CD4-positive, alpha-beta T cell treated with Interleukin-12 subunit alpha and Interleukin-12 subunit beta, for 1 hour (primary cell): ENCODE data around the gene BCAT1.
"Not testable (repeated sequence)": the region's sequence is repeated elsewhere in the genome, so short reads cannot be mapped to it uniquely, and the experiment has no call there.

Experiments used
- DNase-seq: peaks from one replicate; pipeline ENCODE4 v3.0.0-alpha.2; 2020

The BCAT1 gene

DNA sequence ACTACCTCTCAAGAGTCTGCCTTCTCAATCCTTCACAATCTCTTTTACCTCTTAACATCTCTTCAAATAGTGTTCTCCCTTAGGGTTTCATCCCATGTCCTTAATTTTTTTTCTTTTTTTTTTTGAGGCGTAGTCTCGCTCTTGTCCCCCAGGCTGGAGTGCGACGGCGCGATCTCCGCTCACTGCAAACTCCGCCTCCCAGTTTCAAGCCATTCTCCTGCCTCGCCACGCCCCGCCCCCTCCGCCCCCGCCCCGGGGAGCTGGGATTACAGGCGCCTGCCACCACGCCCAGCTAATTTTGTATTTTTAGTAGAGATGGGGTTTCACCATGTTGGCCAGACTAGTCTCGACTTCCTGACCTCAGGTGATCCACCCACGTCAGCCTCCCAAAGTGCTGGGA, 7.0 kb upstream of the BCAT1 start:
- DNase-seq: no peak

DNA sequence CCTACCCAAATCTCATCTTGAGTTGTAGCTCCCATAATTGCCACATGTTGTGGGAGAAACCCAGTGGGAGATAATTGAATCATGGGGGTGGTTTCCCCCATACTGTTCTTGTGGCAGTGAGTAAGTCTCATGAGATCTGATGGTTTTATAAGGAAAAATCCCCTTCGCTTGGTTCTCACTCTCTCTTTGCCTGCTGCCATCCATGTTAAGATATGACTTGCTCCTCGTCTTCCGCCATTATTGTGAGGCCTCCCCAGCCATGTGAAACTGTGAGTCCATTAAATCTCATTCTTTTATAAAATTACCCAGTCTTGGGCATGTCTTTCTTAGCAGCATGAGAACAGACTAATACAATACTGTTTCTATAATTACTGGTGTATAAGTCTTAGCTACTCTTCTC, 6.5 kb upstream of the BCAT1 start:
- no peak for DNase-seq

DNA sequence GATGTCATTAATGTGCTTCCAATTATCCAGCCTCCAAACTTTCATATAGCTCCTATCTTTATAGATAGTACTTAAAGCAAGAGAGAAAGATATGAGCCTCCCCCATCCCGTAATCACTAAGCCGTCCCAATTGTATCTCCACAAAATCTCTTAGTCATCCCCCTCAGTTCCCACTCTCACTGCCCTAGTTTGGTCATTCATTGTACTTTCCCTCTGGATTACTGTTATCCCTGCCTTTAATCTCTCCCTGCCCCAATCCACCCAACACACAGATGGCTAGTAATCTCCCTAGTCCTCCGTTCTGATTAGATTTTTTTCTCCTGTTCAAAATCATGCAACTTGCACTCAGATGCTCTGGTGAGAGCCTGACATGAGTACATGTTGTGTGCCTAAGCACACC, 5.4 kb upstream of the BCAT1 start:
- no peak for DNase-seq

DNA sequence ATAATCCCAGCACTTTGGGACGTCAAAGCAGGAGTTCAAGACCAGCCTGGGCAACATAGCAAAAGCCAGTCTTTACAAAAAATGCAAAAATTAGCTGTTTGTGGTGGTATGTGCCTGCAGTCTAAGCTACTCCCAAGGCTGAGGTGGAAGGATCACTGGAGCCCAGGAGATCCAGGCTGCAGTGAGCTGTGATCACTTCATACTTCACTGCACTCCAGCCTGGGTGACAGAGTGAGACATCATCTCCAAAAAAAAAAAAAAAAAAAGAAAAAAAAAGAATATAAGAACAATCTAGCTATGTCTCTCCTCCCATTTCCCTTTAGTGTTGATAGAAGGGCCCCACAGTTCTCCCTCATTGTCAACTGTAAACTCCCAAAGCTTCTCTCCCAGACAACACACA, 3.5 kb upstream of the BCAT1 start:
- no peak for DNase-seq

DNA sequence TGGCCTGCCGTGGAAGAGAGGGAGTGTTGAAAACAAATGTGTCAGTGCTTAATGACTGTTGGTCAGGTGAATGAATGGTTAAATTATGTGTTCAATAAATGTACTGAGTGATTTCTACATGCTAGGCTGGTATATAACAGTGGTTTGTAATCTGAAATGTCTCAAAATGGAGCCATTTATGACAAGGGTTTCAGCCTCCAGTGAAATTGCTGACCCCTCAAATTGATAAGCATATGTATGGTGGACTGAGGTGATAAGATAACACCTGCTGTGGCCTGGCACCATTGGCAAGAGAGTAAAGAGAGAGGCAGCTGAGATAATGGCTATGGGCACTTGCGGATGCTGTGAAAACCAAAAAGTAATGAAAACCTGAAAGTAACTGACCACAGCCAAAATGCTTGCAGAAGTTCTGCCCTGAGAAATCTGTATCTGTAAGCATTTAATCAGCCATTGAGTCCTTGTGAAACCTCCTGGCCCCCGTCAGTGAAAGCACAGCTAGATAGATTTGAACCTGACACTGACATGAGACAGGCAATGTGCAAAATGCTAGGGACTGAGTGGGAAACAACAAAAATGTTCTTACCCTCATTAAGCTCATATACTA, 1.4 kb upstream of the BCAT1 start:
- DNase-seq: no peak

DNA sequence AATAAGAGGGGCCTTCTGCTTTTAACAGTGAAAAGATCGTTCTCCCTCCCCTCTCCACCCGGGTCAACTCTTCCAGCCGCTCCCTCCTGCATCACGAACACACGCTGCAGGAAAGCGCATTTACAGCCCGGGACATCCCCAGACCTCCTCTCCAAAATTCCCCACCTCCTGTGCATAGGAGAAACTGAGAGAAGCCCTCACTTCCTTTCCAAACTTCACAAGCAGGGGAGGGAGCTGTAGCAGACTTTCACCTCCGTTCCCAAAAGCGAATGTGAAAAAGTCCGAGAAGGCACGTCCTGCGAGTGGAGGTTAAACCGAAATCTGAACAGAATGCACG, 513 bp downstream of the BCAT1 start:
- DNase-seq: no peak

DNA sequence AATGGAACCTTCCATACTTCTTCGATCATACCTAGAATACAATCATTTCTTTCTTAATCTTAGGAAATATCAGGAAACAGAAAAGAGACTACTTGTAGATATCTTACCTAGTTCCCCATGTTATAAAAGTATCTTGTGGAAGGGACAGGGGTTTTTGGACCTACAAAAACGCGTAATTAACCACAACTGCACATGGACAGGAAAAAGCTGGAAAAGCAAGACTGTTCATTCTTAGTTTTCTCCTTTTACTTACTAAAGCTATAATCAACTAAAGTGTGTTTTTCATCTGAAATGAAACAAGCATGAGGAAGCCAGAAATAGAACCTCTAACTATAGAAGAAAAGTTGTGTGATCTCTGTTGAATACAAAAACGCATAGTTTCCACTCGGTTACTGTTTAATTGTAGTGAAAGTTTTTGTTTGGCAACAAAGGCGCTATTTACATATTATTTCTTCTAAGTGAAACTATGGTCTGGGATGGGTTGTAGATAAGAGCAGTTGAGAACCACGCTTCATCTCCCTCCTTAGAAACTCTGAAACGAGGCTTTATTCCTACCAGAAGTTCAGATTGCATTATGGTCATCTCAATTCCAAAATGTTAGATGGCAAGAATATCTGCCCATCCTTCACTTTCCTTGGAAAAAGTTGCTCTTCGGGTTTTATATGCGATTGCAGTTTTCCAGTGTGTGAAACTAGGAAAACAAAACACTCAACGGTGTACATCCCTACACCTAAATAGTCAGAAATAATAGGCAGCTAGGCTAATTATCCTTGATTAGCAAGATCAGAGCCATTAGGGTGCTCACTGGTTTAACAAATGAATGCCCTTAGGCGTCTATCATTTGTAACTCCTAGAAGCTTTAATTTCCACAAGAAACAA, 1.1 kb downstream of the BCAT1 start:
- DNase-seq: no peak

DNA sequence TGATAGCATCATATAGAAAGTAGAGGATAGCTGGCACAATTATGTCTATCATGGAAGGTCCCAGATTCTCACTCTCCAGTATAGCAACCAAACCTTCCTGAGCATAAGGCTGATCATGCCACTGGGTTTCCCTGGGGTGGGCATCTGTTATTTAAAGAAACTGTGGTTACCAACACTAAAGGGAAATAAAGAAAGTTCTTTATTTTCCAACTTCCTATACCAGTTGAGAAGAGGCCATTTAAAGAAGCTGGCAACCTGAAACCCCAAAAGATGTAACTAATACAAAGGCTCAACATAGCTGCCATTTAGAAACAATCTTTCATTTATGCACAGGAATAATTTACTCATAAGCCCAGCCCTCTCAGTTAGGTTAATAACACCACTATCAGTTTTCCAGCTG, 3.1 kb downstream of the BCAT1 start:
- no peak for DNase-seq

DNA sequence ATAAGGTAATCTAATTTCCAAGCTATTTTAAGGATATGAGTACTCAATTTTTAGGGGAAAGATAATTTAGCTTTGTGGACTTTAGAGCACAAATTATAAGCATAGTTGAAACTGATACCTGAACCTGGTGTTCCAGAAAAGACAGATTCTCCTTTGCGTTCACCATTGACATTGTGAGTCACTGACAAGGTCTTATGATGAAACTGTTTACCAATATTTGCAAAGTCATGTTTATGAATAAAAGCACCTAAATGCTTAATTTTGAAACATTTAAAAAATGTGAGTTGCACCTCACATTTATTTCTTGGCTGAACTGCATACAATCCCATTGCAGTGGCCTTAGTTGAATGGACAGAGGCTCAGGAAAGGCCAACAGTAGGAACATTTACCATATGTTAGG, 3.9 kb downstream of the BCAT1 start:
- DNase-seq: no peak

DNA sequence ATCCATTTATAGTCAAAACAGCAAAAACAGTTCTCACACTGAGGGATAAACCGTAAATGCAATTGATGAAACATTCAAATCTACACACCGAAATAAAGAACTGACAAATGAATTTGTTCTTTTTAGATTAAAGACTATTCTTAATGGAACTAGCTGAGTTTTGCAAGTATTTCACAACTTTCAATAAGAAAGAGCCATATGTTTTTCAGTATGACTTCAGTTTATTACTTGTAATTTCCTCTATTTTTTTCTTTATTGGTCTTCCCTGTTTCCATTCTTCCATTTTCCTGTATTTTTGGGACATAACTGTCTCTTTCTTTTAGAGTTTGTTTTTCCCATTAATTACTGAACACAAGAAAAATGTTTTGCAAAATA, 4.3 kb downstream of the BCAT1 start:
- no peak for DNase-seq

DNA sequence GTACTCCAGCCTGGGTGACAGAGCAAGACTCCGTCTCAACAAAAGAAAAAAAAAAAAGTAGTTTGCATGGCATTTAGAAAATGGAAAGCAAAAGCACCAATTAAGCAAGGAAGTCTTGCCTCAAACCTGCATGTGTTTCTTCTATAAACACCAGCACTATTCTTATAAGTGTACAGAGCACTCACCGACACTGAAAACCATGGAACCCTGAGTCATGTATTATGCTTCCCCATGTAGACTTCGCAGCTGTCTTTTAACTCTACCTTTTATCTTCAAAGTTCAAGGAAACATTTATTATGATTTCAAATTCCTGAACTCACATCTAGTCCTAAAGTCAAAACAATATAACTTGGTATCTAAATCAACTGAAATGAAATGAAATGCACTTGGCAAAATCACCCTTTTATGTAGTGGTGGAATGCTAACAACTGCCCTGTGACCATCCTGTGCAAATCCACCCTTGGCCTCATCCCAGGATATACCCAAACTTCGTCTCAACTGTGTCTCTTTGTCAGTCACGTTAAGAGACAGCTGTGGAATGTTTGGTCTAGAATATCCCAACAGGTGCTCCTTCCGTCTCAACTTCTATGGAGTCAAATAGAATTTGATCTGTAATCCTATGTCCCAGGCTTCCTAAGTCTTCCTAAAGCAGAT, 4.8 kb downstream of the BCAT1 start:
- no peak for DNase-seq

DNA sequence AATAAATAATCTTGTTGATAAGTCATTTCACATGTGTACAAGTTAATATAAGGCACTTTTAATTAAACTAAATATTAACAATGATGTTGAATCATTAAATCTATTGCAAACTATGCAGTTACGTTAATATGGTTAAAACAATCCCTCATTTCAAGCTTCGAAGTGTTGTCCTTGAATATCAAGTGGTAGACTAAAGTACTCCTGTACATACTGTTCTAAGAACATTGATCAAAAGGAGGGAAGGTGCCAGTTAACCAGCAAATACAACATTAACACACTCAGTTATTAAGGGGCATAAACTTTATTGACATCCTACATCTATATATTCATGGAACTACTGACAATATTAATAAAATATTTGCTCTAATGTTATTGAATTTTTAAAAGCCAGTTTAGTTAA, 8.7 kb downstream of the BCAT1 start:
- no peak for DNase-seq

DNA sequence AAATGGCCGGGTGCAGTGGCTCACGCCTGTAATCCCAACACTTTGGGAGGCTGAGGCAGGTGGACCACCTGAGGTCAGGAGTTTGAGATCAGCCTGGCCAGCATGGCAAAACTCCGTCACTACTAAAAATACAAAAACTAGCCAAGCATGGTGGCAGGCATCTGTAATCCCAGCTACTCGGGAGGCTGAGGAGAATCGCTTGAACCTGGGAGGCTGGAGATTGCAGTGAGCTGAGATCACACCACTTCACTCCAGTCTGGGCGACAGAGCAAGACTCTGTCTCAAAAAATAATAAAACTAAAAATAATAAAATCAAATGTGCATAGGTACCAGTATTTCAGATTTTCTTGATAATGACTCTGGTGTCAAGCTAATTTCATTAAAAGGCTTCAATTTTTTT, 9.3 kb downstream of the BCAT1 start:
- not testable (repeated sequence) for DNase-seq

DNA sequence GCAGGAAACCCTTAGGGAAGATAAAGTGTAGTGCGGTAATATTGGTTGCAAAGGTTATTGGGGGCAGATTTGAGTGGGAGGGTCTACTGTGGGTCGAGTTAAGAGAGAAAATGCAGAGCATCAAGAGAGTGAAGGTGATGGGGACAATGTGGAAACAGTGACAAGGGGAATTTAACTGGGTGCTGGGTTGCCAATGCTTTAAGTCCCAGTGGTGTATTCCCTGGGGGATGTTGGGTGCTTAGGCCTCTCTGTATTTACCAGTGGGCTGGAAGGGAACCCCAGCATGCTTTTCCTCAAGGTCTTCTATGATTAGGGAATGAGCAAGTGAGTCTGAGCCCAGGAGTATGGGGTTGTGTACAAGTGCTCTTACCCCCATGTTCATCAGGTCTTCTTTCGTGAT, 10.6 kb downstream of the BCAT1 start:
- no peak for DNase-seq

DNA sequence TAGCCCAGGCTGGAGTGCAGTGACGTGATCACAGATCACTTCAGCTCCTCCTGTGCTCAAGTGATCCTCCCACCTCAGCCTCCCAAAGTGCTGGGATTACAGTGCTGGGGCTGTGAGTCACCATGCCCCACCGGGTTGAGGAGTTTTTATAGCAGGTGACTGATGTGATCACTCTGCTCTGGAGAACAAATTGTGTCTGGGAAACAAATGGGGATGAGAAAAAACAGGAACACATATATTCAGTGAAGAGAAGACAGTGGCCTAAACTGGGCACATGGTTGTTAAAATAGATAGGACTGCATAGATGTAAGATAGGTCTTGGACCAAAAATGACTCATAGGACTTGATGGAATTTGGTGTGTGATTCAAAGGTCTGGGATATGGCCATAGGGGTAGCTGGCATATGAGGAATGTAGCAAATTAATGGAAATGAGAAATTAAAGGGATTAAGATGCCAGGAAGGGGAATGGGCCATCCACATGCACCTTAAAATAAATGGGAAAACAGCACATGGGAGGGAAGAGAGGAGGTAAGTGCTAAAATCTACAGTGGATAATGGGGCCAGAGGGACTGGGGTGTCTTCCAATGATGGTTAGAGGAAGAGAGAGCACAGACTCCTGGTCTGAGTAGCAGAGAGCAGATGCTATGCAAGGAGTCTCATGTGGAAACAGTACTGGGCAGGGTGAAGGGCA, 11.2 kb downstream of the BCAT1 start:
- DNase-seq: no peak

DNA sequence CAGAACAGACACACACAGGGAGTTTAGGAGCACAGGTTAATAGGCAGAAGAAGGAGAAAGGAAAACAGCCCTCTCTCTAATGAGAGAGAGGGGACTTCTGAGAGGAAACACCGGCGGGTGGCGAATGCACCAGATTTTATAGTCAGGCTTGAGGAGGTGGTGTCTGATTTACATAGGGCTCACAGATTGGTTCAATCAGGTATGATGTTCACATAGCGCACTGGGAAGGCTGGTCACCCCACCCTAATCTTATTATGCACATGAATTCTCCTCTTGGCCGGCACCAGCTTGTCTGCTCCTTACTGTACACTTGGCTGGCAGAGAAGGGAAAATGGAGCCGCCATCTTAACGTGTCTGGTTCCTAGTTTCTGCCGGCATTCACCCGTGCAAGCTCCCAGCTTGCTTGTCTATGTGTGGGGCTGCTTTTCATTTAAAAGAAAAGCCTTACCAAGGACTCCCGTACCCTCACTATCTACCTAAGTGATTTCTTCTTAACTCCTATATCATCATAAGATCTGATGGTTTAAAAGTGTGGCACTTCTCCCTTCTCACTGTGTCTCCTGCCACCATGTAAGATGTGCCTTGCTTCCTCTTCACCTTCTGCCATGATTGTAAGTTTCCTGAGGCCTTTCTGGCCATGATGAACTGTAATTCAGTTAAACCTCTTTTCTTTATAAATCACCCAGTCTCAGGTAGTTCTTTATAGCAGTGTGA, 15.1 kb downstream of the BCAT1 start:
- no peak for DNase-seq

DNA sequence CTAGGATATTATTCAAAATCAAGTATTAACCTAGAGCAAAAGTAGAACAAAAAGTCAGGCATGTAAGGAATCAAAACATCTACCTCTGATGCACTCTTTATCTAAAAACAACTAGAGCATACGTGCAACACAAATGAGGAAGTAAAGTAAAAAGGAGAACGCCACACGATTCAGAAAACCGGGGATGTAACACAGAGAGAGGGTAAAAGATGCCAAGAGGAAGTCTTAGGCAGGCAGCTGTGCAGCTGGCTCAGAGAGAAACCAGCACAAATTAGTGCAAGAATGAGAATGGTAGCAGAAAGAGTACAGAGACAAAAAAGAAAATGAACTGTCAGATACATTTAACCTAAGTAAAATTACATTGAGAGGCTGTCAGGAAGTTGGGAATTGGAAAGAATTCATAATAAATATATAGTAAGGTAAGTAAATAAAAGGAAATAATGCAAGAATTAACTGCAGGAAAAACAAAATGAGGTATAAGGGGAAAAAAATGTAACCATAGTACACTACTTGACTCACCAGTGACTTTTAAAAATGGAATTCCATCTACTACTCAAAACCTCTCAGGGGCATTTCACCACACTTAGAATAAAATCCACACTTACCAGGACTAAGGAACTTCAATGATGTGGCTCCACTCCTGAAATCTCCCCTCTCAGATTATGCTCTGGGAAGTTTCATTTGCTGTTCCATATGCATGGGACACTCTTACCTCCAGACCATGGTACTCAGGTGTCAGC, 17.1 kb downstream of the BCAT1 start:
- DNase-seq: no peak

DNA sequence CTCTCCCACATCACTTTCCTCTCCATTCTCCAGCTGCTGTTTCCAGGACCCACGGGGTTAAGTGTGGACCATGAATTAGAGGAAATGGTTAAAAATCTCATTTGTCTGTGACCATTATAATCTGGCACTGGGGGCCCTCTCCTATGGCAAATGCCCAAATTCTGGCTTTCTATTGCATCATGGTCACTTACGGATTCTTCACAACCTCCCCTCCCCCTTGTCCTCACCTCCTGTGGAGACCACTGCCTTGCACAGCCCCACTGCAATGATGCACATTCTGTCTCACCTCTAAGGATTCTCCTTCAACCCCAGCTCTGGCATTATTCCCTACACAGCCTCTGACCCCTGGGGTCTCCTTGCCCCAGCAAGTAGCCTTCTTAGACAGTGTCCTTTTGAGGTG, 18.9 kb downstream of the BCAT1 start:
- DNase-seq: no peak

DNA sequence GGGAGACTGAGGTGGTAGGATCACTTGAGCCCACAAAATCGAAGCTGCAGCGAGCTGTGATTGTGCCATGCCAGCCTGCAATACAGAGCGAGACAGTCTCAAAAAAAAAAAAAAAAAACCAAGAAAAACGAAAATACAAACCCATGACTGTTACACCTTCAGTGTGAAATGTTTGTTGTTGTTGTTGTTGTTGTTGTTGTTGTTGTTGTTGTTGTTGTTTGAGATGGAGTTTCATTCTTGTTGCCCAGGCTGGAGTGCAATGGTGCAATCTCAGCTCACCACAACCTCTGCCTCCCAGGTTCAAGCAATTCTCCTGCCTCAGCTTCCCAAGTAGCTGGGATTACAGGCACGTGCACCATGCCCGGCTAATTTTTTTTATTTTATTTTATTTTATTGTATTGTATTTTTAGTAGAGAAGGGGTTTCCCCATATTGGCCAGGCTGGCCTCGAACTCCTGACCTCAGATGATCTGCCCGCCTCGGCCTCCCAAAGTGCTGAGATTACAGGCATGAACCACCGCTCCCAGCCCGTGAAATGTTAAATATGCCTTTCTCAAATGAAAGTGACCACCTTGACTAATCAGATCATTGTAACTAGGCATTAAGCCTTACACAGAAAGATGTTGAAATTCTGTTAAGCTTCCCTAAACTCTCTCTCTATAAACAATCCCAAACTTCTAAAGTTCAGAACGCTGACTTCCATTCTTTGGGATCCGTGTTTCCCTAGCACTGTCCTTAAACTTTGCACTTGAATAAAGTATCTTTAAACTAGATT, 20.2 kb downstream of the BCAT1 start:
- DNase-seq: not testable (repeated sequence)

DNA sequence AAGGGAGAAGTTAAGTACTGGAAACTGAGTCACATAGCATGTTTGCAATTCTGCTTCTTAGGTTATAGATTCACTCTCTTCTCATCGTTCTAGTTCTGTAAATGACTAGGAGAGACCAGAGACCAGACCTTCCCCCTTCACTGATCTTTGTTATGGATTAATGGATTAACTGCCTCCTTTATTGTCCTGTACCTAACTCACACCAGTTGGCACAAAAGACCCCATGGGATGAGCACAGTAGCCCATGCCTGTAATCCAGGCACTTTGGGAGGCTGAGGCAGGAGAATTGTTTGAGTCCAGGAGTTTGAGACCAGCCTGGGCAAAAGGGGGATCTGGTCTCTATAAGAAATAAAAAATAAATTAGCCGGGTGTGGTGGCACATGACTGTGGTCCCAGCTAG, 20.8 kb downstream of the BCAT1 start:
- no peak for DNase-seq

DNA sequence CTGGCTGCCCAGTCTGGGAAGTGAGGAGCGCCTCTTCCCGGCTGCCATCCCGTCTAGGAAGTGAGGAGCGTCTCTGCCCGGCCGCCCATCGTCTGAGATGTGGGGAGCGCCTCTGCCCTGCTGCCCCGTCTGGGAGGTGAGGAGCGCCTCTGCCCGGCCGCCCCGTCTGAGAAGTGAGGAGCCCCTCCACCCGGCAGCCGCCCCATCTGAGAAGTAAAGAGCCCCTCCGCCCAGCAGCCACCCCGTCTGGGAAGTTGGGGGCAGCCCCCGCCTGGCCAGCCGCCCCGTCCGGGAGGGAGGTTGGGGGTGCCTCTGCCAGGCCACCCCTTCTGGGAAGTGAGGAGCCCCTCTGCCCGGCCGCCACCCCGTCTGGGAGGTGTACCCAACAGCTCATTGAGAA, 22.8 kb downstream of the BCAT1 start:
- not testable (repeated sequence) for DNase-seq

DNA sequence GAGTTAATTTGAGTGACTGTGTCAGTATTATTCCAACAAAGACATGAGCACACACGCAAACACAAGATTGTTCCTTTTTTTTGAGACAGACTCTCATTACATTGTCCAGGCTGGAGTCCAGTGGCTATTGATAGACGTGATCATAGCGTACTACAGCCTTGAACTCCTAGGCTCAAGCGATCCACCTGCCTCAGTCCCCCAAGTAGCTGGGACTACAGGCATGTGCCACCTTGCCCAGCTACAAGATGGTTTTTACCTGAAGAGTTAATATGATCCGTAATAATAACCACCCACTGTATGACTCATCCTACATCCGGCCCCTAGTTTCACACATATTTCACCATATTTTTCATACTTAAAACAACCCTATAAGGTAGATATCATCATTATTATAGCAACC, 26.8 kb downstream of the BCAT1 start:
- no peak for DNase-seq
